Transverse colon (tissue), 3 donors: ENCODE measurements around the gene UBN1.

Experiments
- EP300 ChIP-seq: sonication (generic); formaldehyde crosslinking; IDR thresholded peaks from one replicate; pipeline ENCODE4 v1.6.1; 2017; ENCODE audit warnings: antibody characterized with exemption, low read depth
- POLR2A ChIP-seq: fragments of 450-650 bp; IDR thresholded peaks from one replicate; pipeline ENCODE4 v1.6.1; 2016; ENCODE audit warnings: antibody characterized with exemption, mild to moderate bottlenecking, moderate library complexity
- TF ChIP-seq, protein P1 (sequence below), 5 experiments: fragments of 200-600 bp in 3 of 5; fragments of 450-650 bp in 2 of 5; sonication (generic) in 3 of 5; IDR thresholded peaks; 1 replicate in 2 of 5; 2 replicates in 3 of 5; pipeline ENCODE4 v1.5.1; 2016 to 2017; ENCODE audit warnings: antibody characterized with exemption in 5 of 5, inconsistent platforms in 3 of 5, mild to moderate bottlenecking in 2 of 5, moderate library complexity in 1 of 5

DNA sequence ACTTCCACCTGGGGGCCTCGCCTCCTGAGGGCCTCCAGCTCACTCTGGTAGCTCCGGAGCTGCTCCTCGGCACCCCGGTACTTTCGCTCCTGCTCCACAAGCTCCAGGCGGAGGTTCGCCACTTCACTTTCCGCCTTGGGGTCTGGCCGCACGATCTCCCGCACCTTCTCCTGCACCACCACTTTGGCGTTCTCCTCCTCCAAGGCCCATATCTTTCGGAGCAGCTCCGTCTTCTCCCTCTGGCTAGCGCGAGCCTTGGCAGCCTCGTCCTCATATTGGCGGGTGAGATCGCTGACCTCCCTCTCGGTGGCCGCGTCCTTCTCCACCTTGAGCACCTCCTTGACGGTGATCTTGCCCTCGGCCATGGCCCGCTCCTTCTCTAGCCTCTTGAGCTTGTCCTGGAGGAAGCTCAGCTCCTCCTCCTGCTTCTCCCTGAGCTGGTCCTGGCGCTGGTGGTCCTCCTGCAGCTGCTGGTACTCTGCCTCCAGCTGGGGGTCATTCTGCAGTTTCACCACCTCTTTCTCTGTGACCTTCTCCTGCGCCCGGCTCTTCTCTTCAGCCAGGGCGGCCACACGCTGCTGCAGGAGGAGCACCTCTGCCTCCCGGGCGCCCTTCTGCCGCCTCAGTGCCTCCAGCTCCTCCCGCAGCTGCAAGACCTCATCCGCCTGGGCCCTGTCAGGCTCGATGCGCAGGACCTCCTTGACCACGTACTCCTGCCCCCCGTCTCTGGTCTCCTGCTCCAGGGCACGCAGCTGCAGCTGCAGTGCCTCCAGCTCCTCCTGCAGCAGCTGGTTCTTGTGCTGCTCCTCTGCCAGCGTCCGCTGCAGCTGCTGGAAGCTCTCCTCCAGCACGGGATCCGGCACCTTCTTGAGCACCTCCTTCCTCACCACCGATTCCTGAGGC lies 37.9 kb downstream of the UBN1 start:
- TF ChIP-seq POLR2A: no peak
- TF ChIP-seq, protein P1, sequence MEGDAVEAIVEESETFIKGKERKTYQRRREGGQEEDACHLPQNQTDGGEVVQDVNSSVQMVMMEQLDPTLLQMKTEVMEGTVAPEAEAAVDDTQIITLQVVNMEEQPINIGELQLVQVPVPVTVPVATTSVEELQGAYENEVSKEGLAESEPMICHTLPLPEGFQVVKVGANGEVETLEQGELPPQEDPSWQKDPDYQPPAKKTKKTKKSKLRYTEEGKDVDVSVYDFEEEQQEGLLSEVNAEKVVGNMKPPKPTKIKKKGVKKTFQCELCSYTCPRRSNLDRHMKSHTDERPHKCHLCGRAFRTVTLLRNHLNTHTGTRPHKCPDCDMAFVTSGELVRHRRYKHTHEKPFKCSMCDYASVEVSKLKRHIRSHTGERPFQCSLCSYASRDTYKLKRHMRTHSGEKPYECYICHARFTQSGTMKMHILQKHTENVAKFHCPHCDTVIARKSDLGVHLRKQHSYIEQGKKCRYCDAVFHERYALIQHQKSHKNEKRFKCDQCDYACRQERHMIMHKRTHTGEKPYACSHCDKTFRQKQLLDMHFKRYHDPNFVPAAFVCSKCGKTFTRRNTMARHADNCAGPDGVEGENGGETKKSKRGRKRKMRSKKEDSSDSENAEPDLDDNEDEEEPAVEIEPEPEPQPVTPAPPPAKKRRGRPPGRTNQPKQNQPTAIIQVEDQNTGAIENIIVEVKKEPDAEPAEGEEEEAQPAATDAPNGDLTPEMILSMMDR (IDR thresholded peaks at IDR 0.05): no peak
- no peak for TF ChIP-seq EP300
